PC-3 (cell line): ENCODE data around the gene CDC14C.

Experiments used
- EZH2 ChIP-seq: fragments of 300-600 bp; sonication (generic); IDR thresholded peaks from one replicate; pipeline ENCODE4 v1.6.1; 2017; ENCODE audit warnings: antibody characterized with exemption, mild to moderate bottlenecking, low read length; ENCODE audit not compliant: unreplicated experiment
- TF ChIP-seq, protein P1 (sequence below): fragments of 300-600 bp; sonication (generic); conservative IDR thresholded peaks from 2 replicates; pipeline ENCODE4 v1.5.1; 2017; ENCODE audit warnings: antibody characterized with exemption, low read depth, mild to moderate bottlenecking, low read length

- TF ChIP-seq, protein P1, sequence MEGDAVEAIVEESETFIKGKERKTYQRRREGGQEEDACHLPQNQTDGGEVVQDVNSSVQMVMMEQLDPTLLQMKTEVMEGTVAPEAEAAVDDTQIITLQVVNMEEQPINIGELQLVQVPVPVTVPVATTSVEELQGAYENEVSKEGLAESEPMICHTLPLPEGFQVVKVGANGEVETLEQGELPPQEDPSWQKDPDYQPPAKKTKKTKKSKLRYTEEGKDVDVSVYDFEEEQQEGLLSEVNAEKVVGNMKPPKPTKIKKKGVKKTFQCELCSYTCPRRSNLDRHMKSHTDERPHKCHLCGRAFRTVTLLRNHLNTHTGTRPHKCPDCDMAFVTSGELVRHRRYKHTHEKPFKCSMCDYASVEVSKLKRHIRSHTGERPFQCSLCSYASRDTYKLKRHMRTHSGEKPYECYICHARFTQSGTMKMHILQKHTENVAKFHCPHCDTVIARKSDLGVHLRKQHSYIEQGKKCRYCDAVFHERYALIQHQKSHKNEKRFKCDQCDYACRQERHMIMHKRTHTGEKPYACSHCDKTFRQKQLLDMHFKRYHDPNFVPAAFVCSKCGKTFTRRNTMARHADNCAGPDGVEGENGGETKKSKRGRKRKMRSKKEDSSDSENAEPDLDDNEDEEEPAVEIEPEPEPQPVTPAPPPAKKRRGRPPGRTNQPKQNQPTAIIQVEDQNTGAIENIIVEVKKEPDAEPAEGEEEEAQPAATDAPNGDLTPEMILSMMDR, result no peak
- no peak for TF ChIP-seq EZH2
These were observed 19.4 kb upstream of the CDC14C start for GRCh38 chr7:48904975-48905374.
